ENCODE measurements around the gene MTG1.
"Not testable (repeated sequence)": the region's sequence is repeated elsewhere in the genome, so short reads cannot be mapped to it uniquely, and the experiment has no call there.

MTG1 gene

DNA sequence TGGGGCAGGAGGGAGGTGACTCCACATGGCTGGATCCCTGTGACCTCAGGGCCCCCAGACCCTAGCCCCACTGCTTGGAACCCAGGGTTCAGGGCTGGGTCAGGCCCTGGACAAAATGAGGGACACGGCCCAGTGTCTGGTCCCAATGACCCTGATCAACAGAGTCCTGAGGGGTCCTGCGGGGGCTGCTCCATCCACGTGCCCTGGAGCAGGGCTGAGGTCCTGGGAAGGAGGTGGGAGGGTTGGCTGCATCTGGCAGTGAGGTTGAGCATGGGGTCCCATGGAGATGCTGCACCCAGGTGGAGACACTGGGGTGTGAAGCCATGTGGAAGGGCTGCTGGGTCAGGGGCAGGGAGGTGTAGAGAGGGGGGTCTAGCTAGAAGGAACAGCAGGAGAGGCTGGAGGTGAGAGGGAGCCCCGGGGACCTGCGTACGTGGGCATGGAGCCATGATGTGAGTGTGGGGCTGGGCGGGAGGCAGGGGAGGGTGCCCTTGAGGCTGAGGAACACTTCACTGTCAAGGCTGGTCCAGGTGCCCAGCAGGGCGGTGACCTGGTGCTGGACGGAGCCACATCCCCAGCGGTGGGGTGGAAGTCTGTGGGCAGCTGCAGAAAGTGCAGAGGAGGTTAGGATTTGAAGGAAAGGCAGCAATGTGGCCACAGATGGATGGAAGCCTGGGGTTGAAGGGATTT lies 60.4 kb downstream of the MTG1 start:
- DNase-seq = no peak

DNA sequence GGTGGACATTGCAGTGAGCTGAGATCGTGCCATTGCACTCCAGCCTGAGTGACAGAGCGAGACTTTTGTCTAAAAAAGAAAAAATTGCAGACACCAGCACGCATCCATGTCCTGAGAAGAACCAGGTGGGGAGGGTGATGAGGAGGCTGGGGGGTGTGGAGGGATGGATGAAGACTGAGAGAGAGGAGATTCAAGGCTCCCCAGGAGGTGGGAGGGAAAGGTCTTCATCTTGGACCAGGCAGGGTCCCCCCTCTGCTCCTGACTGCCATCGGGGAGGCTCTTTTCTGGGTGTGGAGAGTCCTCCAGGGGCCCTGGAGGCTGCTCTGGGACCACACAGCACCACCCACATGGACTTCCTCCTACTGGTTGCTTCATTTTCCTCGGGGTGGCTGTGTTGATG lies 61.2 kb downstream of the MTG1 start:
- no peak for DNase-seq

DNA sequence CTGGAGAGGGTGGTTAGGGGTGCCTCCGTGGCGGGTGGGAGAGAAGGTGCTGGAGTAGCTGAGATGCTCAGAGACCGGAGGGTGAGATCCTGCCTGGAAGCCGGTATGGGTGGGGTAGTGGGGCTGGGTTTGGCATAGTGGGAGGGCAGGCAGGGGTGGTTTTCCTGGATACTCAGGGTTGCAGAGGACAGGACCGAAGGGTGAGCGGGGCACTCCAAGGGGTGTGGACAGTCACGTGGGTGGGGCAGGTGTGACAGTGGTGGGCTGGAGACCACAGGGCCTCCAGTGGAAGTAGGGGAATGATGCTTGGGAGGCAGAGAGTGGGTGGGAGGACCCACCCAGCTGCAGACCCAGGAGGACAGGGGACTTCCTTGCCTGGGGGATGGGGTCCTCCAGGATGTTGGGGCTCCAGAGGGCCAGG lies 61.7 kb downstream of the MTG1 start:
- no peak for DNase-seq

DNA sequence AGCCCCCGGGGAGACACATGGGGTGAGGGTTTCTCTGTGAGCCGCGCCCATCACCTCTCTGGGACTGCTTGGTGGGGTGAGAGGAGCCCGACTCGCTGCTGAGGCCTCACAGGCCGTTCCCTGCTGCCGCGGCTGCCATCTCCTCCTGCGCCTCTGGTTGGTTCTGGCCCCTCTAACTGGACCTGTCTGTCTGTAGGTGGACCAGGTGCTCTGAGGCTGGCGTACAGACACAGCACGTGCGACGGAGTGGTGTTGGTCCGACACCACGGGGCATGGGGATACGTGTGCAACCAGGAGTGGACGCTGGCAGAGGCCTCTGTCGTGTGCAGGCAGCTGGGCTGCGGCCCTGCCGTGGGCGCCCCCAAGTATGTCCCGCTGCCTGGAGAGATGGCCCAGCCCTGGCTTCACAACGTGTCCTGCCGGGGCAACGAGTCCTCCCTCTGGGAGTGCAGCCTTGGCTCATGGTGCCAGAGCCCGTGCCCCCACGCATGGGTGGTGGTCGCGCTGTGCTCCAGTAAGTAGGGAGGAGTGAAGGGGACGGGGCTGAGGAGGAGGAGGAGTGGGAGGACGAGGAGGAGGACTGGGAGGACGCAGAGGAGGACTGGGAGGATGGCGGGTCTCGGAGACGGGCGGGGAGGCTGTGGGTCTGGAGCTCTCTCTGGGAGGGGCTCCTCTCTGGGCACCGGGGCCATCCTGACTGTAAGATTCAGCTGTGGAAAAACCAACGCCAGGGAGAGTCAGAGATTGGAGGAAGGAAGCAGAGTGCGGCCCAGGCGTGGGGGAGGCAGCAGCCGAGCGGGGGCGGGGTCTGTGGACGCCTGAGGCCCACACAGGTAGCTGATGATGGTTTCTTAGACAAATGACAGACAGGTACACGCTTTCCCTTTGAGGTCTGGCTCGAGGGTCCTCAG lies 62.3 kb downstream of the MTG1 start:
- no peak for DNase-seq

DNA sequence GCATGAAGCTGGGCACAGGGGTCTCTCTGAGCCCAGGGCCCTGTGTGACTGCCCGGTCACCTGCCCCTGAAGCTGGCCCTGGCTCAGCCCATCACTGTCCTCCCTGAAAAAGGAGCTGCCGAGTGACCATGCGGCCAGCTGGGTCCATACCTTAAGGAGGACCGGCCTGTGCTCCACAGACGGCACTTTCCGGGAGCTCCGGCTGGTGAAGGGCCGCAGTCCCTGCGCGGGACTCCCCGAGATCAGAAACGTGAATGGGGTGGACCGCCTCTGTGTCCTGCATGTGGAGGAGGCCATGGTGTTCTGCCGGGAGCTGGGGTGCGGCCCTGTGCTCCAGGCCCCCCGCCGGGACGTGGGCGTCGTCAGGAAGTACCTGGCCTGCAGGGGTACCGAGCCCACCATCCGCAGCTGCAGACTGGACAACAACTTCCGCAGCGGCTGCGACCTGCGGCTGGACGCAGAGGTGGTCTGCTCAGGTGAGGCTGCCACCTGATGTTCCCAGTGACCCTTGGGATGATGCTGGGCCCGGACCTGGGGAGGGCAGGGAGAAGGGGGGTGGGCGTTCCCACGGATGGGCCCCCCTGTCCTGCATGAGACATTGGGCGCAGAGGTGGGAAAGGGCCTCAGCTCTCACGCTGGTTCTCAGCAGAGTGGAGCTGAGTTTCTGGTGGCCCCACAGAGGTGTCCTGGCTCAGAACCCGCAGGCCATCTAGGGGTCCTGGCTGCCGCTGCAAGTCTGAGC lies 63.3 kb downstream of the MTG1 start:
- DNase-seq = no peak

DNA sequence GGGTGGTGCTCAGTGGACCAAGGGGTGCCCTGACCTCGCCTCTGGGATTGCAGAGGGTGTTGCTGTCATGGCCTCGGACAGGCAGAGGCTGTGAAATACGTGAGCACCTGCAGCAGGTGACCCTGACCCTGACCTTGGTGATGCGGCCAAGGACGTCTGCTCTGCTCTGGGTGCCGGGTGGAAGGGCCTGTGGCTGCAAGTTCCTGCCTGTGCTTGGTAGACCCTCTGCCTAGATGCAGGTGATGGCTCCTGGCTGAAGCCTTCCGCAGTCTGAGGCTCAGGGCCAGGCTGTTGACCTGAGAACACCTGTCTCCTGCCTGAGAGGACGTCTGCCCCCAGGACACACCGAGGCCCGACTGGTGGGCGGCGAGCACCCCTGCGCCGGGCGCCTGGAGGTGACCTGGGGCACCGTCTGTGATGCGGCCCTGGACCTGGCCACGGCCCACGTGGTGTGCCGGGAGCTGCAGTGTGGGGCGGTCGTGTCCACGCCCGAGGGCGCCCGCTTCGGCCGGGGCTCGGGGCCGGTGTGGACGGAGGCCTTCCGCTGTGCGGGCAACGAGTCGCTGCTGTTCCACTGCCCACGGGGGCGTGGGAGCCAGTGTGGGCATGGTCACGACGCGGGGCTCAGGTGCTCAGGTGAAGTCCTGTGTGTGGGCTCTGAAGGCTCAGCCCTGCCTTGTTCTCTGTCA lies 64.2 kb downstream of the MTG1 start:
- no peak for DNase-seq

DNA sequence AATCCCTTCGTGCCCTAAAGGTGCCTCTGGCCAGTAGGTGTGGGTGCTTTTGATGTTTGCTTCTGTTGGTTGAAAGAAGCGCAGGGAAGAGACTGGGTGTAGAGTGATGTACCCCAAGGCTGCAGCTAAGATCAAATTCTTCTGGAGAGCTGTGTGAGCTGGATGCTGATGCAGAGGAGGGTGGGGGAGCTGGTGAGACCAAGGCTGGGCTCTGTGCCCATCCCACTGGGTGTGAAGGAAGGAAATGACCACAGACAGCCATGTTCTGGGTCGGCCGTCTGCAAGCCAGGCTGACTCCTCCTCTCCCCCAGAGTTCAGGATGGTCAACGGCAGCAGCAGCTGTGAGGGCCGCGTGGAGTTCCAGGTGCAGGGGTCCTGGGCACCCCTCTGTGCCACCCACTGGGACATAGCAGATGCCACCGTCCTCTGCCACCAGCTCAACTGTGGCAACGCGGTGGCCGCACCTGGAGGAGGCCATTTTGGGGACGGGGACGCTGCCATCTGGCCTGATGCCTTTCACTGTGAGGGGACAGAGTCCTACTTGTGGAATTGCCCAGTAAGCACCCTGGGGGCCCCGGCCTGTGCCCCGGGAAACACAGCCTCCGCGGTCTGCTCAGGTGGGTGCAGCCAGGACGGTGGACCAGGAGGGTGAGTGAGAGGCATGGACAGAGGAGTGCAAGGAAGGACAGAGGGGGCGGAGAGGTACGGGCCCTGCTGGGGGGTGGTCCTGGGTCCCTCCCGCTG lies 64.9 kb downstream of the MTG1 start:
- no peak for DNase-seq

DNA sequence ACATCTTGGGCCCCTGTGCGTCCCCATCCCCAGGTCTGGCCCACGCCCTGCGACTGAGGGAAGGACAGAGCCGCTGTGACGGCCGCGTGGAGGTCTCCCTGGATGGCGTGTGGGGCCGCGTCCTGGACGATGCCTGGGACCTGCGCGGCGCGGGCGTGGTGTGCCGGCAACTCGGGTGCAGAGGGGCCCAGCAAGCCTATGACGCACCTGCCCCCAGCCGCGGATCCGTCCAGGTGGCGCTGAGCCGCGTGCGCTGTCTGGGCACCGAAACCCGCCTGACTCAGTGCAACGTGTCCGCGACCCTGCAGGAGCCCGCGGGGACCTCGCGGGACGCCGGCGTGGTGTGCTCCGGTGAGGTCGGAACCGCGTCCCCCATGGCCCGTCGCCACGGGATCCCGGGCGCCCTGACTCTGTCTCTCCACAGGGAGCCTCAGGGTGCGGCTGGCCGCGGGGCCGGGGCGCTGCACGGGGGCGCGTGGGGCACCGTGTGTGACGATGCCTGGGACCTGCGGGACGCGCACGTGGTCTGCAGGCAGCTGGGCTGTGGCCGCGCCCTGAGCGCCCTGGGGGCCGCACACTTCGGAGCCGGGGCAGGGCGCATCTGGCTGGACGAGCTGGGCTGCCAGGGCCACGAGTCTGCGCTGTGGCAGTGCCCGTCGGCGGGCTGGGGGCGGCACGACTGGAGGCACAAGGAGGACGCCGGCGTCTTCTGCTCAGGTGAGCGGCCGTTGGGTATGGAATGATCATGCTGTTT lies 65.7 kb downstream of the MTG1 start:
- DNase-seq = no peak

DNA sequence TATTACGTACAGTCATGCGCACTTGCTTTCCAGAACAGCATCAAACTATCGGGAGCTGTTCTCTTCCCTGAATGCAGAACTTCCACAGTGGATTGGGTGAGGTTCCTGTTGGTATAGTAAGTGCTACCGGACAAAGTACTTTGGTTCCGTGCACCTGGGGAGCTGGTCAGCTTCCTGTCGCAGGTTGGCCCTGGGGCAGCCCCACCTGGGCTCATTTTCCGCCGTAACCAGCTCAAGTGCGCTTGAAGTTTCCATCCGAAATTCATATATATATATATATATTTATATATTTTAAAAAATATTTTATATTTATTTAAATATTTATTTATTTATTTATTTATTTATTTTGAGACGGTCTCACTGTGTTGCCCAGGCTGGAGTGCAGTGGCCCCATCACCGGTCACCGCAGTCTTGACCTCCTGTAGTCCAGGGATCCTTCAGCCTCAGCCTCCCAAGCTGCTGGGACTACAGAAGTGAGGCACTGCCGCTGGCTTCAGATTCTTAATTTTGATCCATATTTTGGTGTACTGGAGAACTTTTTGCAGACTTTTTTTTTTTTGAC lies 66.3 kb downstream of the MTG1 start:
- no peak for DNase-seq

DNA sequence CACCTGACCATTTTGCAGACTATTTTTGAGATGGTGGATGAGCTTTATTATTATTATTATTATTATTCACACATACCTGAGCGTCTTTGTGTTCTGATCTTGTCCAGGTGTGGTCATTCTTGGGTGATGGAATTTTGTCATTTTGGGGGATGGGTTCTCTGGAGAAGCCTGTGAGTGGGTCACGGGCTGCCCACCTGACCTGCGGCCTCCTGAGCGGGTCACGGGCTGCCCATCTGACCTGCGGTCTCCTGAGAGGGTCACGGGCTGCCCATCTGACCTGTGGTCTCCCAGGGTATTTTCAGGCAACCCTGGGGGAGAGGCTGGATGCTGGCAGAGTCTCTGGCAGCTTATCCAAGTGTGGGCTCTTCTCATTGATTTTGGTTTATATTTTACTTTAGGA lies 67.1 kb downstream of the MTG1 start:
- DNase-seq = no peak

DNA sequence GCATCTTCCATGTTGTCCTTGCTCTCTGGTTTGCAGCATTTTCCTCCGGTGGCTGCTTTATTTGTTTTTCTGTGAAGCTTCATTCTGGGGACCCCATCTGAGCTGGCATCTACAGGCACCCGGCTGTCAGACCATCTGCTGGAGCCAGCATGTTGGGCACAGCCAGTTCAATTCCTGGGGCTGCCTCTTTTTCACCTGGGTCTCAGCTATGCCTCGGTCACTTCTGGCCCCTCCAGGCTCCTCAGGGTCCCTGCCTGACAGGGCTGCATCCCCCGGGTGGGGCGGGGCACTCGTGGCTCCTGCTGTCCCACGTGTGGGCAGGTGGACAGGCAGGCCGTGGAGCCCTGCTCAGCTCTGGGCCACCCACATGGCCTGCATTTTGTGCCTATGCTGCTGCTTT lies 67.9 kb downstream of the MTG1 start:
- no peak for DNase-seq

DNA sequence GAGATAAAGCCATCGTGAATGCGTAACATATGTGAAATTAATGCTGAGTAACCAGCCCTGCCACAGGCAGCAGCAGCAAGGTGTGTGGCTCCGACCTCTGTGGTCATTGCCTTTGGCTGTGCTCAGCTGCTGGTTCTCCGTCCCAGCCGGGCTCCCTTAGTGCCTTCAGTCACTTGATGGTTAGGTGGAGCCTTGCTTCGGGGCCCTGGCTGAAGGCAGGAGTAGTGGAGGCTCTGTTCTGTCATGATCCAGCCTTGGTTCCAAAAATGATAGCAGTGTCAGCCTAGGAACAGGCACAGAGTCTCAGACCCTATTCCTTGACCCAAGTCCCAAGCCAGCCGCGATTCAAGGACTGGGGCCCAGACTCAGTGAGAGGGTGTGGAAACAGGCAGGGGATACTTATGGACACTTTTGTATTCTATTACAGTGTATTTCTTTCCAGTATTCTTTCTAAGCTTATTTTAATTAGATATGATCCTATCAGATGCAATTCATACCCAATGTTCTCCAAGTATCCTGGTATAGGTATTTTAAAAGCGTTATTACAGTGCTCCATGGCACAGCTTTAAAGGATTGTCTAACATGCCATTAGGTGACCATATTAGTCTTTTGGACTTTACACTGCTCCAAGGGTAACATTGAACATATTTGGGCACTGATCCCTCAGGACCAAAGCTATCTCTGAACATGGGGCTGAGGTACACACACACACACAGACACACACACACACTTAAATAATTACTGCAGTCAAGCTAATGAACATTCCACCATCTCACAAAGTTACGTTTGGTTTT lies 68.8 kb downstream of the MTG1 start:
- no peak for DNase-seq

DNA sequence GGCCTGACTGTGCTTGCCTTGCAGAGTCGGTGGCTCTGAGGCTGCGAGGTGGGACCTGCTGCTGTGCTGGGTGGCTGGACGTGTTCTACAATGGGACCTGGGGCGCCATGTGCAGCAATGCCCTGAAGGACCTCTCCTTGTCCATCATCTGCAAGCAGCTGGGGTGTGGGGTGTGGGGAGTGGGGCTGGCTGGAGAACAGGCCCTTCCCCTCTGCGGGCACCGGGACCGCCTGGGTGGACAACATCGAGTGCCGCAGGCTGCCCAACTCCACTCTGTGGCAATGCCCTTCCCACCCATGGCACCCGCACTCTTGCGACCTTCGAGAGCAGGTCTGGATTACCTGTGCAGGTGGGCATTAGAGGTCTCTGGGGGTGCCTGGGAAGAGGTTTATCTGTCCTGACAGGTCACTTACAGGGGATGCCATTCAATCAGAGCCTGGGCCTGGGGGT lies 70.7 kb downstream of the MTG1 start:
- no peak for DNase-seq

DNA sequence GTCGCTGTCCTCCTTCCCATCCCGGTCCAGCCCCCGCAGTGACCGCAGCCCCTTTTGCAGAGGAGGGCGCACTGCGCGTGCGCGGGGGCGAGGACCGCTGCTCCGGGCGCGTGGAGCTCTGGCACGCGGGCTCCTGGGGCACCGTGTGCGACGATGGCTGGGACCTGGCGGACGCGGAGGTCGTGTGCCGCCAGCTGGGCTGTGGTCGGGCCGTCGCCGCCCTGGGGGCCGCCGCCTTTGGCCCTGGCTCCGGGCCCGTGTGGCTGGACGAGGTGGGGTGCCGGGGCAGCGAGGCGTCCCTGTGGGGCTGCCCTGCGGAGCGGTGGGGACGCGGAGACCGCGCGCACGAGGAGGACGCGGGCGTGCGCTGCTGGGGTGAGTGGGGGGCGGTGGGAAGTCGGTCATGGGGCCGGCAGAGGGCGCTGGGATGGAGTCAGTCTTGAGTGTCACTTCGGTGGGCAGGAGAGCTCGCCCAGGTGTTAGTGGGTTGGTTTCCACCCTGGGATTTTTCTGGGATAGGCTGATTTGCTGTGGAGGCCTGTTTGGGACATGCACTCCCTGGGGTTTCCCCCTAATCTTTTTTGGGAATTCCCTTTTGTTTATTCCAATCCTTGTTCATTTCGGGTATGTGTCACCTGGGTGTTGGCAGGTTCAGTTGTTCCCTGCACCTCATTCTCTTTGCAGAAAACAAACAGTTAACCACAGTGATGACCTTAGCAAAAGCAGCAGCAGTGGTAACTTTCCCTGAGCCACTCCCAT lies 71.4 kb downstream of the MTG1 start:
- DNase-seq = no peak

DNA sequence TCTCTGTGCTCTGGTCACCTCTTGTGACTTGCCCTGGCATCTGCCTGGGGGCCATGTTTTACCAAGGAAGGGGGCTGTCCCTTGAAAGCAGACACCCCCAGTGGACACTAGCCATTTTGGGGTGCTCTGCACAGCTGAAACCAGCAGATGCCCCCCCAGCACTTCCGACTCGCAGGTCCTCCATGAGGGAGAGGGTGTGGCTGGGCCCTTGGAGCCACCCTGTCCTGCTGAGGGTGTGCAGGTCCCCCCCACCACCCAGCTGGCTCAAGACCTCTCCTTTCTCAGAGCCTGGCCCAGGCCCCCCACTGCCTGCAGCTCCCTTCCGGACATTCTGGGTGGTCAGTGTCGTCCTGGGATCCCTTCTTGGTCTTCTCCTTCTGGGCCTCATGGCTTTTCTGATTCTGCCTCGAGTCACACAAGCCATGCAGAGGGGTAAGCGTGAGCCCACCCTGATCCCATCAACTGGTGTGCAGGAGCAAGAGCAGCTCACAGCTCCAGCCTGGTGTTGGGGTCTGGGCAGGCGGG lies 72.1 kb downstream of the MTG1 start:
- no peak for DNase-seq

DNA sequence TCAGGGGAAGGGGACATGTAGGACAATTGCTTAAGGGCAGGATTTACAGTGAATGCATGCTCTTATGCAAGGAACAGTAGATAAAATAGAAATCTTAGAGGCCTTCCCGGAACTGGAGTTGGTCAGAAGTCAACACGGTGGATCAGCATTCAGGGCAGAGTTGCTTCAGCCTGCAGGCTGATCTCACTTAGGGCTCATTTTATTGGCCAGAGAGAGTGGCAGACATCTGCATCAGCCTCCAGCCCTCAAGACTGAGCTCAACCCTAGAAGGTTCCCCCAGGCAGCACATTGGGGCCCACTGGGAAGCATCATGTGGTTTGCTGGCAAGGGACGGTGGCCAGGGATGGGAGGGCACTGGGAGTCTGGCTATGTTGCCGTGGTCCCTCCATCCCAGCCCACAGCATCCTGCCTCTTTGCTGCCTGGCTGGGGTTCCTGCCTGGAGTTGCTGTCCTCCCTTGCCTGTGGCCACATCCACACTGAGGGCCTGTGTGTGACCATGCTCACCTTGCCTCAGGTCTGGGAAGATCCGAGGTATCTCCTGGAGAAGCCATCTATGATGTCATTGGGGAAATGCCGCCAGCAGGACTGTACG lies 72.8 kb downstream of the MTG1 start:
- DNase-seq = no peak

DNA sequence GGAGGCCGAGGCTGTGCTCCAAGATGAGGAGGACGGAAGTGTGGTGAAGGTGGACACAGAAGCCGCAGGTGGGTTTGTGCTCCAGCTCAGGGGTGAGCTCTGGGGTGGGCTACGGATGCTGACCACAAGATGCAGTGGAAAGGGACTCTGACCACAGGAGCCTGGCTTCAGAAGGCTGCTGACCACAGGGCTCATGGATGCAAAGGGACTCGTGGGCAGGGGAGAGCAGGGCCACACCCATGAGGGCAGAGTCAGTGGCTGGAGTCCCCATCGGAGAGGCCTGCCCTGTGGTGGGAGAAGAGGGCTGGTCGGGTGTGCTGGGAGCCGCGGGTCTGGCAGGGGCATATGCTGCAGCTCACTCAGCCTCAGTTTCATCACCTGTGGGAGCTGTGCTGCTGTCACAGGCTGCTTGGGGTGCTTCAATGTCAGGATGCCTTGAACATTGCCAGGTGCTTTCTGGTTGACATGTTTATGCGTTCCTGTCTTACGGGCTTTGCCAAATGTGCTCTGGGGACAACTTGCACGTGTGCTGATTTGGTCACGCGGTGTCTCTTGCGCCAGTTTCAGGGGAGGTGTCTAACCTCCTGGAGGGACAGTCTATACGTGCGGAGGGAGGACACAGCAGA lies 73.4 kb downstream of the MTG1 start:
- no peak for DNase-seq

DNA sequence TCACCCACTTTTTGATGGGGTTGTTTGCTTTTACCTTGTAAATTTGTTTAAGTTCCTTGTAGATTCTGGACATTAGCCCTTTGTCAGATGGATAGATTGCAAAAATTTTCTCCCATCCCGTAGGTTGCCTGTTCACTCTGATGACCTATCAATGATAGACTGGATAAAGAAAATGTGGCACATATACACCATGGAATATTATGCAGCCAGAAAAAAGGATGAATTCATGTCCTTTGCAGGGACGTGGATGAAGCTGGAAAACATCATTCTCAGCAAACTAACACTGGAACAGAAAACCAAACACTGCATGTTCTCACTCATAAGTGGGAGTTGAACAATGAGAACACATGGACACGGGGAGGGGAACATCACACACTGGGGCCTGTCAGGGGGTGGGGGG lies 75.2 kb downstream of the MTG1 start:
- not testable (repeated sequence) for DNase-seq

Data from activated CD4-positive, CD25-positive, alpha-beta regulatory T cell (primary cell).